A673 (cell line): ENCODE results near the gene STAG1. TPM values are rescaled to one million over a fixed set of nuclear protein-coding genes. Genes with fewer than 3 reads are reported as not detected.

Source experiments
- BruUV-seq: library from RNA; stranded (reverse); fragments of 400-500 nt; replicated peaks from 2 replicates; lab custom pipeline; 2021; lab: Mats Ljungman, UMichigan
- CTCF ChIA-PET: fragments of 300-600 bp; sonication (Branson Sonifier 250); formaldehyde crosslinking; loops from one replicate; lab custom pipeline; 2022; ENCODE audit warnings: antibody characterized with exemption; lab: Charles Lee
- POLR2A ChIA-PET: fragments of 300-600 bp; sonication (Branson Sonifier 250); formaldehyde crosslinking; loops from one replicate; lab custom pipeline; 2022; ENCODE audit warnings: antibody characterized with exemption; ENCODE audit not compliant: low non-redundant PET; lab: Charles Lee
- DNase-seq: peaks from one replicate; pipeline ENCODE4 v3.0.0-alpha.2; 2015; ENCODE audit warnings: low spot score
- H3K27ac ChIP-seq: fragments of 200-600 bp; sonication (generic); 2 replicates; pipeline ENCODE4 v1.5.1; 2016; ENCODE audit warnings: mixed run types, low read depth, mild to moderate bottlenecking, mixed read lengths, antibody characterized with exemption, low read length; ENCODE audit not compliant: poor library complexity, severe bottlenecking
- H3K27me3 ChIP-seq: fragments of 200-600 bp; sonication (generic); replicated peaks from 2 replicates; pipeline ENCODE4 v1.6.1; 2017; ENCODE audit warnings: mixed run types, low read depth, mild to moderate bottlenecking, mixed read lengths, antibody characterized with exemption, low read length; ENCODE audit not compliant: insufficient read depth, poor library complexity
- H3K36me3 ChIP-seq: fragments of 200-600 bp; sonication (generic); 2 replicates; pipeline ENCODE4 v1.6.1; 2016; ENCODE audit warnings: mixed run types, mild to moderate bottlenecking, mixed read lengths, antibody characterized with exemption, low read length; ENCODE audit not compliant: insufficient read depth, poor library complexity, severe bottlenecking
- H3K4me1 ChIP-seq: fragments of 200-600 bp; sonication (generic); 2 replicates; pipeline ENCODE4 v1.6.1; 2017; ENCODE audit warnings: mixed run types, mild to moderate bottlenecking, mixed read lengths, antibody characterized with exemption, low read length; ENCODE audit not compliant: insufficient read depth, poor library complexity, severe bottlenecking
- H3K4me3 ChIP-seq: fragments of 200-600 bp; sonication (generic); 2 replicates; pipeline ENCODE4 v1.5.1; 2016; ENCODE audit warnings: low read depth, mixed run types, mild to moderate bottlenecking, mixed read lengths, low read length; ENCODE audit not compliant: poor library complexity, severe bottlenecking
- H3K9me3 ChIP-seq: fragments of 200-600 bp; sonication (generic); 2 replicates; pipeline ENCODE4 v1.6.1; 2016; ENCODE audit warnings: mixed run types, low read depth, mild to moderate bottlenecking, mixed read lengths, antibody characterized with exemption, low read length; ENCODE audit not compliant: poor library complexity, severe bottlenecking
- CTCF ChIP-seq: fragments of 300-800, 200-600 bp; sonication (generic); conservative IDR thresholded peaks from 2 replicates; pipeline ENCODE4 v1.5.1; 2017; ENCODE audit warnings: low read depth, mild to moderate bottlenecking, antibody characterized with exemption, low read length, moderate library complexity, mixed read lengths
- EZH2 ChIP-seq: fragments of 200-600 bp; sonication (generic); IDR thresholded peaks from 2 replicates; pipeline ENCODE4 v1.6.1; 2017; ENCODE audit warnings: borderline replicate concordance, low read depth, mild to moderate bottlenecking, mixed read lengths, antibody characterized with exemption, low read length; ENCODE audit not compliant: poor library complexity, severe bottlenecking
- intact Hi-C: fragments of 100-400 bp; cut with micrococcal nuclease; formaldehyde crosslinking; loops from one replicate; pipeline ENCODE4 v1.10.0; 2022; ENCODE audit not compliant: unreplicated experiment
- total RNA-seq: library from RNA; stranded (reverse); gene quantifications from 2 replicates; pipeline ENCODE4 v1.2.3, GENCODE V29; 2021

The STAG1 gene
- total RNA-seq, 1 experiment from 2014 or later = 47.4 TPM

- intact Hi-C loops = no loop called here
- CTCF ChIA-PET = interaction anchor here (1.1 kb wide), 1 partner anchor 401 kb away, joined by 3 read pairs; no protein-coding TSS in a partner anchor
- POLR2A ChIA-PET = no interaction called here
- Histone ChIP-seq H3K27me3 (no peaks in the 10 kb centered on the region), H3K36me3 (no peaks in the 10 kb centered on the region), H3K9me3 (no peaks in the 10 kb centered on the region), H3K4me3 (no peak overlapping the region), H3K27ac (no peak overlapping the region), H3K4me1 (no peaks in the 10 kb centered on the region)
- TF ChIP-seq CTCF (no peak), EZH2 (no peak)
- no TSS peak for BruUV-seq
- DNase-seq = no peak
Observed at GRCh38 chr3:136351351-136351750, 400.8 kb downstream of the STAG1 start.

GRCh38 chr3:136350557-136350956, 401.6 kb downstream of the STAG1 start:
- Histone ChIP-seq H3K4me1 (no peaks in the 10 kb centered on the region), H3K36me3 (no peaks in the 10 kb centered on the region), H3K4me3 (no peak overlapping the region), H3K27me3 (no peaks in the 10 kb centered on the region), H3K9me3 (no peaks in the 10 kb centered on the region), H3K27ac (no peak overlapping the region)
- POLR2A ChIA-PET = no interaction called here
- DNase-seq = no peak
- no TSS peak for BruUV-seq
- TF ChIP-seq EZH2 (no peak), CTCF (no peak)
- CTCF ChIA-PET = interaction anchor here (1.1 kb wide), 1 partner anchor 402 kb away, joined by 3 read pairs; no protein-coding TSS in a partner anchor
- intact Hi-C loops = no loop called here

GRCh38 chr3:136350132-136350531, 402.0 kb downstream of the STAG1 start:
- H3K27me3 ChIP-seq = no peaks in the 10 kb centered on the region
- no peaks in the 10 kb centered on the region for H3K36me3 ChIP-seq
- no peaks in the 10 kb centered on the region for H3K9me3 ChIP-seq
- H3K4me3 ChIP-seq = no peak overlapping the region
- ChIA-PET POLR2A (no interaction called here), CTCF (no interaction called here)
- intact Hi-C loops = no loop called here
- DNase-seq = no peak
- BruUV-seq = no TSS peak
- no peak for TF ChIP-seq CTCF
- H3K4me1 ChIP-seq = no peaks in the 10 kb centered on the region
- no peak overlapping the region for H3K27ac ChIP-seq
